Mesendoderm (in vitro differentiated cells): ENCODE data around the gene KIAA1549.

Source experiments
- DNase-seq: peaks from one replicate; pipeline ENCODE4 v3.0.0; 2013
- H2AK5ac ChIP-seq: 2 replicates; pipeline ENCODE4 v1.6.1; 2013; ENCODE audit warnings: low read length, inconsistent platforms
- H2BK120ac ChIP-seq: 2 replicates; pipeline ENCODE4 v1.6.1; 2013; ENCODE audit warnings: low read depth, mild to moderate bottlenecking, low read length, moderate library complexity, mixed read lengths
- H2BK15ac ChIP-seq: replicated peaks from 2 replicates; pipeline ENCODE4 v1.6.1; 2013; ENCODE audit warnings: low read depth, mild to moderate bottlenecking, moderate library complexity
- H2BK5ac ChIP-seq: 2 replicates; pipeline ENCODE4 v1.6.1; 2013; ENCODE audit warnings: low read length, inconsistent platforms
- H3K18ac ChIP-seq: 2 replicates; pipeline ENCODE4 v1.6.1; 2013; ENCODE audit warnings: mild to moderate bottlenecking, low read length, mixed read lengths
- H3K23ac ChIP-seq: one replicate; pipeline ENCODE4 v1.6.1; 2013; ENCODE audit warnings: low read length
- H3K27ac ChIP-seq: 2 replicates; pipeline ENCODE4 v1.5.1; 2013; ENCODE audit warnings: low read depth, mild to moderate bottlenecking, inconsistent platforms, low read length, moderate library complexity
- H3K27me3 ChIP-seq: 2 replicates; pipeline ENCODE4 v1.6.1; 2013; ENCODE audit warnings: low read length, control low read depth, mild to moderate bottlenecking, inconsistent platforms; ENCODE audit not compliant: insufficient read depth, poor library complexity
- H3K36me3 ChIP-seq: 2 replicates; pipeline ENCODE4 v1.6.1; 2013; ENCODE audit warnings: low read length, inconsistent platforms; ENCODE audit not compliant: control insufficient read depth, insufficient read depth
- H3K4ac ChIP-seq: one replicate; pipeline ENCODE4 v1.6.1; 2013; ENCODE audit warnings: low read depth, mild to moderate bottlenecking, low read length, moderate library complexity
- H3K4me1 ChIP-seq: 2 replicates; pipeline ENCODE4 v1.6.1; 2013; ENCODE audit warnings: low read depth, low read length, inconsistent platforms; ENCODE audit not compliant: control insufficient read depth
- H3K4me2 ChIP-seq: 2 replicates; pipeline ENCODE4 v1.6.1; 2013; ENCODE audit warnings: low read length
- H3K4me3 ChIP-seq: 2 replicates; pipeline ENCODE4 v1.5.1; 2013; ENCODE audit warnings: mild to moderate bottlenecking, low read length
- H3K56ac ChIP-seq: one replicate; pipeline ENCODE4 v1.6.1; 2013; ENCODE audit warnings: low read length
- H3K79me1 ChIP-seq: 2 replicates; pipeline ENCODE4 v1.6.1; 2013; ENCODE audit warnings: low read length, inconsistent platforms
- H3K79me2 ChIP-seq: 2 replicates; pipeline ENCODE4 v1.6.1; 2013; ENCODE audit warnings: mild to moderate bottlenecking, low read length; ENCODE audit not compliant: control insufficient read depth, insufficient read depth
- H3K9ac ChIP-seq: 2 replicates; pipeline ENCODE4 v1.6.1; 2013; ENCODE audit warnings: low read length, inconsistent platforms
- H4K5ac ChIP-seq: one replicate; pipeline ENCODE4 v1.6.1; 2013; ENCODE audit warnings: low read length
- H4K8ac ChIP-seq: one replicate; pipeline ENCODE4 v1.6.1; 2013; ENCODE audit warnings: low read depth, mild to moderate bottlenecking, control low read depth, low read length, moderate library complexity
- WGBS: extraction: QIAGEN DNeasy Blood & Tissue Kit; methylation state at CpG from one replicate; pipeline ENCODE4 v1.1.7; 2013; ENCODE audit warnings: low lambda C conversion rate, missing lambda C conversion rate; ENCODE audit not compliant: insufficient coverage; ENCODE audit errors: extremely low coverage; 5-methylcytosine and 5-hydroxymethylcytosine counted together

Gene KIAA1549

GRCh38 chr7:138828302-138828701, 152.9 kb downstream of the KIAA1549 start:
- no peaks in the 10 kb centered on the region for H3K4me1 ChIP-seq
- H3K79me1 ChIP-seq, result no peaks in the 10 kb centered on the region
- H3K23ac ChIP-seq, result no peak overlapping the region
- H3K9ac ChIP-seq, result no peak overlapping the region
- WGBS, result no CpG with 5 or more reads among the region's 2 CpGs
- H2AK5ac ChIP-seq, result no peak overlapping the region
- no peak overlapping the region for H4K8ac ChIP-seq
- H3K27ac ChIP-seq, result no peak overlapping the region
- no peak overlapping the region for H3K18ac ChIP-seq
- H3K4me3 ChIP-seq, result no peak overlapping the region
- H3K56ac ChIP-seq, result no peak overlapping the region
- H3K79me2 ChIP-seq, result no peaks in the 10 kb centered on the region
- H4K5ac ChIP-seq, result no peak overlapping the region
- H3K4ac ChIP-seq, result no peak overlapping the region
- no peaks in the 10 kb centered on the region for H3K27me3 ChIP-seq
- H2BK5ac ChIP-seq, result no peak overlapping the region
- H3K4me2 ChIP-seq, result no peak overlapping the region
- H2BK15ac ChIP-seq, result no peak overlapping the region
- no peak overlapping the region for H2BK120ac ChIP-seq
- no peak for DNase-seq
- H3K36me3 ChIP-seq, result no peaks in the 10 kb centered on the region

GRCh38 chr7:138825049-138825721, 156.0 kb downstream of the KIAA1549 start:
- H3K23ac ChIP-seq, result no peak overlapping the region
- DNase-seq, result no peak
- H2BK5ac ChIP-seq, result no peak overlapping the region

GRCh38 chr7:138822867-138823535, 158.2 kb downstream of the KIAA1549 start:
- H3K18ac ChIP-seq, result no peak overlapping the region
- no peak for DNase-seq
- no peak overlapping the region for H2BK15ac ChIP-seq
- no peak overlapping the region for H4K8ac ChIP-seq
- H3K56ac ChIP-seq, result no peak overlapping the region
- H2AK5ac ChIP-seq, result no peak overlapping the region
- H2BK120ac ChIP-seq, result no peak overlapping the region
- no peak overlapping the region for H3K4me2 ChIP-seq
- no peaks in the 10 kb centered on the region for H3K27me3 ChIP-seq
- H3K23ac ChIP-seq, result no peak overlapping the region
- no peak overlapping the region for H4K5ac ChIP-seq
- H3K79me1 ChIP-seq, result no peaks in the 10 kb centered on the region
- no peak overlapping the region for H3K4me3 ChIP-seq
- no peak overlapping the region for H2BK5ac ChIP-seq
- no peak overlapping the region for H3K27ac ChIP-seq
- no peaks in the 10 kb centered on the region for H3K36me3 ChIP-seq
- H3K4me1 ChIP-seq, result peaks cover 4% of the 10 kb centered on the region
- H3K4ac ChIP-seq, result no peak overlapping the region
- no CpG with 5 or more reads among the region's 11 CpGs for WGBS
- H3K9ac ChIP-seq, result no peak overlapping the region
- no peaks in the 10 kb centered on the region for H3K79me2 ChIP-seq

More at GRCh38 chr7:138825049-138825721, 156.0 kb downstream of the KIAA1549 start:
- Histone ChIP-seq H3K4me1 (peaks cover 4% of the 10 kb centered on the region), H3K4me3 (no peak overlapping the region), H2AK5ac (no peak overlapping the region), H4K8ac (no peak overlapping the region), H3K79me2 (no peaks in the 10 kb centered on the region), H4K5ac (no peak overlapping the region), H3K4ac (no peak overlapping the region), H3K27me3 (no peaks in the 10 kb centered on the region), H2BK15ac (no peak overlapping the region), H3K9ac (no peak overlapping the region), H3K36me3 (no peaks in the 10 kb centered on the region), H2BK120ac (no peak overlapping the region), H3K27ac (no peak overlapping the region), H3K4me2 (no peak overlapping the region), H3K56ac (no peak overlapping the region), H3K79me1 (no peaks in the 10 kb centered on the region), H3K18ac (no peak overlapping the region)
- no CpG with 5 or more reads among the region's 11 CpGs for WGBS

- Histone ChIP-seq H3K56ac (no peak overlapping the region), H2AK5ac (no peak overlapping the region), H3K27me3 (no peaks in the 10 kb centered on the region), H3K27ac (no peak overlapping the region), H3K4me3 (no peak overlapping the region), H3K4me2 (no peak overlapping the region), H3K9ac (no peak overlapping the region), H3K18ac (no peak overlapping the region), H3K4me1 (peaks cover 4% of the 10 kb centered on the region), H3K36me3 (no peaks in the 10 kb centered on the region), H3K4ac (no peak overlapping the region), H3K79me2 (no peaks in the 10 kb centered on the region), H3K79me1 (no peaks in the 10 kb centered on the region), H2BK120ac (no peak overlapping the region), H4K5ac (no peak overlapping the region), H3K23ac (no peak overlapping the region), H2BK5ac (no peak overlapping the region), H2BK15ac (no peak overlapping the region), H4K8ac (no peak overlapping the region)
- DNase-seq, result peak; percentile 45
- no CpG with 5 or more reads among the region's 7 CpGs for WGBS
These were observed 159.3 kb downstream of the KIAA1549 start for GRCh38 chr7:138821912-138822311.

- no peak overlapping the region for H3K4me2 ChIP-seq
- H2BK120ac ChIP-seq, result no peak overlapping the region
- H2BK15ac ChIP-seq, result no peak overlapping the region
- no peak overlapping the region for H3K9ac ChIP-seq
- H3K4me1 ChIP-seq, result peaks cover 4% of the 10 kb centered on the region
- H3K4me3 ChIP-seq, result no peak overlapping the region
- DNase-seq, result no peak
- H3K56ac ChIP-seq, result no peak overlapping the region
- no peak overlapping the region for H3K18ac ChIP-seq
- no peak overlapping the region for H4K8ac ChIP-seq
- H3K79me1 ChIP-seq, result no peaks in the 10 kb centered on the region
- no peak overlapping the region for H2AK5ac ChIP-seq
- H2BK5ac ChIP-seq, result no peak overlapping the region
- H3K79me2 ChIP-seq, result no peaks in the 10 kb centered on the region
- no peak overlapping the region for H4K5ac ChIP-seq
- WGBS, result no CpG with 5 or more reads among the region's 3 CpGs
- no peak overlapping the region for H3K23ac ChIP-seq
- no peaks in the 10 kb centered on the region for H3K36me3 ChIP-seq
- no peaks in the 10 kb centered on the region for H3K27me3 ChIP-seq
- H3K27ac ChIP-seq, result no peak overlapping the region
- no peak overlapping the region for H3K4ac ChIP-seq
These were observed 161.6 kb downstream of the KIAA1549 start for GRCh38 chr7:138819625-138820024.
